ENCODE results near the gene VRTN. TPM values are rescaled to one million over a fixed set of nuclear protein-coding genes. Genes with fewer than 3 reads are reported as not detected.

The VRTN gene
- total and polyA plus RNA-seq, 12 donors = 0.11 to 0.23 TPM; not detected in 10

DNA sequence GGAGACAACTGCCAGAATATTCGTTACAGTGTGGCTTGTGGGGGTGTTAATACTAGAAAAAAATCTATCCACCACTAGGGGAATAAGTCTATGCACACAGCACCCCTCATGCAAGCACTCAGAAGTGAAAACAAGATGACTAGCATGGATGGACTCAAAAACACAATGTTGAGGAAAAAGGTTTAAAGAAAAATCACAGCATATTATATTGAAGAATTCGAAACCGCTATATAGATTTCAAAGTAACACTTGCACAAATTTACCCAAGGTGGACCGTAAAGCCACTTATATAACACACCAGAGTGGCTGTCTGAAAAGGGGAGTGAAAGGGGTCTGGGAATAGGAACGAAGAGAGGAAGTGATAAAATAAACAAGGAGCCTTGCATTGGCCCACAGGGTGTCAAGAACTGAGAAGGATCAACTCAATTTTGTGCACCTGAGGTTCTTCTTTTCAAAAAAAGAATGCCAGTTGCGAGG lies 46.1 kb upstream of the VRTN start:
- H3K9me3 ChIP-seq (replicated peaks in 1 of 3) = no peaks in the 10 kb centered on the region
- intact Hi-C loops (cut with DNase I) = no loop called here
- H3K4me1 ChIP-seq (replicated peaks in 1 of 2) = peaks cover 25 to 27% of the 10 kb centered on the region in 2 donors
- TF ChIP-seq, protein P1, sequence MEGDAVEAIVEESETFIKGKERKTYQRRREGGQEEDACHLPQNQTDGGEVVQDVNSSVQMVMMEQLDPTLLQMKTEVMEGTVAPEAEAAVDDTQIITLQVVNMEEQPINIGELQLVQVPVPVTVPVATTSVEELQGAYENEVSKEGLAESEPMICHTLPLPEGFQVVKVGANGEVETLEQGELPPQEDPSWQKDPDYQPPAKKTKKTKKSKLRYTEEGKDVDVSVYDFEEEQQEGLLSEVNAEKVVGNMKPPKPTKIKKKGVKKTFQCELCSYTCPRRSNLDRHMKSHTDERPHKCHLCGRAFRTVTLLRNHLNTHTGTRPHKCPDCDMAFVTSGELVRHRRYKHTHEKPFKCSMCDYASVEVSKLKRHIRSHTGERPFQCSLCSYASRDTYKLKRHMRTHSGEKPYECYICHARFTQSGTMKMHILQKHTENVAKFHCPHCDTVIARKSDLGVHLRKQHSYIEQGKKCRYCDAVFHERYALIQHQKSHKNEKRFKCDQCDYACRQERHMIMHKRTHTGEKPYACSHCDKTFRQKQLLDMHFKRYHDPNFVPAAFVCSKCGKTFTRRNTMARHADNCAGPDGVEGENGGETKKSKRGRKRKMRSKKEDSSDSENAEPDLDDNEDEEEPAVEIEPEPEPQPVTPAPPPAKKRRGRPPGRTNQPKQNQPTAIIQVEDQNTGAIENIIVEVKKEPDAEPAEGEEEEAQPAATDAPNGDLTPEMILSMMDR (IDR thresholded peaks at IDR 0.05) = peak; percentile 37 to 64 (median 49)
- TF ChIP-seq POLR2A (IDR thresholded peaks at IDR 0.05) = peak in 1 of 2 donors; percentile 1
- 0 to 1% (median 1%) methylated on average over 6 of the region's 6 CpGs for WGBS, 4 donors
- no peak for DNase-seq
- H3K27ac ChIP-seq = peak overlapping the region; percentile 40 to 93 (median 87)
- peak overlapping the region; percentile 33 to 98 (median 78) for H3K4me3 ChIP-seq
- peaks cover 0 to 14% of the 10 kb centered on the region in 2 donors for H3K36me3 ChIP-seq (replicated peaks in 1 of 2)
- no peaks in the 10 kb centered on the region for H3K27me3 ChIP-seq

DNA sequence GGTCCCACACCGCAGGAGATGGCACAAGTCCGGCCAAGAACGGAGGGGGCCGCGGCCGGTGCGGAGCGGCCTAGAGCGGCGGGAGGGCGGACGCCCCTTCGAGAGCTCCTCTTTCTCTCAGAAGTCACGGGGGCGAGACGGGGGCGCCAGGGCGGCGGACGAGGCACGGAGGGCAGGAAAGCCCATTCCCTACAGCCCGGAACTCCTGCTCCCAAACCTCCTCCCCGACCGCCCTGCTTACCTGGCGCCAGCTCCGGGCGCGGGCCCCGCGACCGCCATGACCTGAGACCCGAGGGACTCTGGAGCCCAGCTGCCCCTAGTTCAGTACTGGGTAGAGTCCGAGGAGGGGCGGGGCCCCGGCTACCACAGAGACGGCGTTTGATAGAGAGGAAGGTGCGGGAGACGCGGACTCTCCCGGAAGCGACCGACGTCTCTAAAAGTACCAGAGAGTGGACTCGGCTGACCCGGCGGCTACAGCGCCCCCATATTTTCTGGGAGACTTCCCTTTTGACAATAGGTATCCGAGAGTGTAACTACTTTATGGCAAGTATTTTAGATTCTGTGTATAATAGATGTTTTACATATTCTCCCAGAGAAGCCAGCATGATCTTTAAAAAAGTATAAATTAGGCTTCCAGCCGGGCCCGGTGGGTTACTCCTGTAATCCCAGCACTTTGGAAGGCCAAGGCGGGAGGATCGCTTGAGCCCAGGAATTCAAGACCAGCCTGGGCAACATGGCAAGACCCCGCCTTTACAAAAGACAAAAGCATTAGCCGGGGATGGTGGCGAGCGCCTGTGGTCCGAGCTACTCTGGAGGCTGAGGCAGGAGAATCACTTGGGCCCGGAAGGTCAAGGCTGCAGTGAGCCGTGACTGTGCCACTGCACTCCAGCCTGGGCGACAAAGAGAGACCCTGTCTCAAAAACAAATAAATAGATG lies 45.4 kb upstream of the VRTN start, which contains the start of gene ABCD4:
Gene ABCD4 (minus strand): TSS at position 301 of the 936 bp plus-strand sequence. CDS start 22 bp downstream, at position 279.
- intact Hi-C loops (cut with DNase I) = no loop called here
- Histone ChIP-seq H3K4me1 (replicated peaks in 1 of 2) (peaks cover 25 to 27% of the 10 kb centered on the region in 2 donors), H3K9me3 (replicated peaks in 1 of 3) (no peaks in the 10 kb centered on the region), H3K27me3 (no peaks in the 10 kb centered on the region), H3K4me3 (peak within 1 kb of the TSS; percentile 33 to 98 (median 78)), H3K27ac (peak within 1 kb of the TSS; percentile 55 to 93 (median 87)), H3K36me3 (replicated peaks in 1 of 2) (peaks cover 0 to 7% of the 10 kb centered on the region in 2 donors)
- 9 to 25% (median 15%) methylated on average over 28 to 61 of the region's 61 CpGs for WGBS, 4 donors
- peak; percentile 91 to 97 (median 95) for DNase-seq
- peak; percentile 84 to 90 for TF ChIP-seq POLR2A (IDR thresholded peaks at IDR 0.05)
- TF ChIP-seq, protein P1 (IDR thresholded peaks at IDR 0.05) = peak in 2 of 6 experiments; percentile 5 to 45

DNA sequence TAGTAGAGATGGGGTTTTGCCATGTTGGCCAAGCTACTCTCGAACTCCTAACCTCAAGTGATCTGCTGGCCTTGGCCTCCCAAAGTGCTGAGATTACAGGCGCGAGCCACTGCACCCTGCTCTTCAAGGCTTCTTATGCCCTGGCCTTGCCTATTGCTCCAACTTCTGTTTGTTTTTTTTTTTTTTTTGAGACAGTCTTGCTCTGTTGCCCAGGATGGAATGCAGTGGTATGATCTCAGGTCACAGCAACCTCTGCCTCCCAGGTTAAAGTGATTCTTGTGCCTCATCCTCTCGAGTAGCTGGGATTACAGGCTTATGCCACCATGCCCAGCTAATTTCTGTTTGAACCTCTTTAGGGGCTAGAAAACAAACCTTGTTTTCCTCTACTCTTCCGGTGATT lies 39.6 kb upstream of the VRTN start:
- intact Hi-C loops (cut with DNase I) = no loop called here
- Histone ChIP-seq H3K4me3 (no peak overlapping the region), H3K27ac (no peak overlapping the region), H3K4me1 (replicated peaks in 1 of 2) (no peaks in the 10 kb centered on the region), H3K9me3 (replicated peaks in 1 of 3) (no peaks in the 10 kb centered on the region), H3K36me3 (replicated peaks in 1 of 2) (no peaks in the 10 kb centered on the region), H3K27me3 (no peaks in the 10 kb centered on the region)
- WGBS, 4 donors = 47 to 70% (median 59%) methylated on average over 5 of the region's 5 CpGs
- no peak for DNase-seq
- TF ChIP-seq, protein P1 (IDR thresholded peaks at IDR 0.05) = no peak
- no peak for TF ChIP-seq POLR2A (IDR thresholded peaks at IDR 0.05)
